ENCODE results near the gene SMARCAL1. TPM values are rescaled to one million over a fixed set of nuclear protein-coding genes. Genes with fewer than 3 reads are reported as not detected.

Gene SMARCAL1
- polyA plus RNA-seq, 1 of the 3 experiments (the other 2 are of a cell fraction), result 27.0 TPM

DNA sequence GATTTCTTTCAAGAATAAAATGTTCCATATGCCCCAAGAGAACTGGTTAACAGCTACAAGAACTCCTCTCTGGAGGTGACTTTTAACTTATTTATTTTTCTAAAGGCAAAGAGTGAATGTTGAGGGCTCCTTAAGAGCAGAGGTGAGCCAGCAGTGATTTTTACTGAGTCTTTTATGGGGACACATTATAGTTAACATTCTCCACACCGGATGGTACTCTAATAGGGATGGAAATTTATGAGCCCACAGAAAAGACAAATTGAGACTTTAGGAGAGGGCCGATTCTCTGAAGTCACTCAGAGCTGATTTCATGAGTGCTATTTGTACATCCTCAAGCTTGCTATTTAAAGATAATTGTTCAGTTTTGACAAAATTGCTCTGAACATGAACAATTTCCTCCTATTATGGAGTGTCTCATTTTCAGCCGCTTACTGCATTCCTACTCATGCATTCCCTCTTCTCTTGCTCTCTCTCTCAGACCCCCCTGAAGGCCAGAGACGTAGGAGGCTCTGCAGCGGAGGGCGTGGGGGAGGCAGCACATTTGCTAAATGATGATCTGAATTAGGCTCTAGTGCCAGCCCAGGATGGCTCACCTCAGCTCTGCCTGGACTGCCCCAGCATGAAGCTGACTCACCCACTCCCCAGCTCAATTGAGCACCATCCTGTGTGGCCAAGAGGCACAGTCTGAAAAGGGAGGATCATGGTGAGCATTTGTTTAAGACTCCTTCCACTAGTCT is 80.5 kb downstream of the SMARCAL1 start:
- DNase-seq, result no peak
- Histone ChIP-seq H3F3A (replicated peaks; ENCODE audit: insufficient read depth) (peaks cover 55% of the 10 kb centered on the region), H3K4me1 (ENCODE audit: control insufficient read depth in 1 of 2, insufficient read depth in 2 of 2, low read depth in 1 of 2, low read length in 1 of 2) (peaks cover 13 to 64% of the 10 kb centered on the region in 2 experiments), H2AFZ (ENCODE audit: low read depth) (0 out of 2 replicates have a peak overlapping the region, but pooled peaks have one; percentile 80), H4K20me1 (ENCODE audit: insufficient read depth) (no peaks in the 10 kb centered on the region), H3K79me2 (ENCODE audit: insufficient read depth) (peaks cover 21% of the 10 kb centered on the region), H3K4me3 (ENCODE audit: low read depth in 2 of 2, low read length in 1 of 2) (0 out of 4 replicates have a peak overlapping the region, but pooled peaks of 1 of the 2 experiments have one; percentile 10), H3K9ac (peak overlapping the region; percentile 61), H3K9me2 (no peaks in the 10 kb centered on the region), H3K27me3 (ENCODE audit: insufficient read depth) (no peaks in the 10 kb centered on the region), H3K36me3 (replicated peaks in 1 of 2; ENCODE audit: control insufficient read depth in 1 of 2, insufficient read depth in 2 of 2, low read length in 1 of 2) (no peaks in the 10 kb centered on the region), H3K9me3 (no peaks in the 10 kb centered on the region), H3K27ac (ENCODE audit: low read depth in 2 of 2, low read length in 1 of 2) (peak overlapping the region; percentile 72 to 94; a peak in 3 of 4 replicates), H3K4me2 (peak overlapping the region; percentile 64)
- WGBS (ENCODE audit: low lambda C conversion rate), result 11% methylated on average over 6 of the region's 6 CpGs
- ChIA-PET POLR2A (no interaction called here), CTCF (interaction anchor here (0.9 to 1.0 kb wide), 2 partner anchors 27 to 1158 kb away, joined by 3 read pairs; no protein-coding TSS in a partner anchor)
- TF ChIP-seq RAD21 (IDR thresholded peaks at IDR 0.05; ENCODE audit: low read length) (no peak), RFX5 (IDR thresholded peaks at IDR 0.05; ENCODE audit: low read length) (no peak), TAF1 (IDR thresholded peaks at IDR 0.05; ENCODE audit: borderline replicate concordance, low read depth, low read length) (peak; percentile 28; the same call in 1 of the 2 replicates), GATA2 (CRISPR knock-in tag; IDR thresholded peaks at IDR 0.05) (no peak), TCF12 (IDR thresholded peaks at IDR 0.05) (peak; percentile 86), NFIC (IDR thresholded peaks at IDR 0.05; ENCODE audit: borderline replicate concordance) (peak; percentile 64; the same call in 1 of the 2 replicates), FOXM1 (IDR thresholded peaks at IDR 0.05; ENCODE audit: low read depth) (peak; percentile 50; the same call in 1 of the 2 replicates), JUND (IDR thresholded peaks at IDR 0.05) (peak; percentile 73), CHD2 (IDR thresholded peaks at IDR 0.05; ENCODE audit: low read length, partially characterized antibody) (no peak), RXRA (IDR thresholded peaks at IDR 0.05; ENCODE audit: borderline replicate concordance, low read depth) (peak; percentile 45; the same call in 1 of the 2 replicates), FOSL2 (IDR thresholded peaks at IDR 0.05; ENCODE audit: borderline replicate concordance, low read depth) (peak; percentile 74), POLR2AphosphoS5 (IDR thresholded peaks at IDR 0.05; ENCODE audit: low read depth, low read length) (peak; percentile 71), MXI1 (IDR thresholded peaks at IDR 0.05; ENCODE audit: low read depth, low read length) (no peak), EP300 (IDR thresholded peaks at IDR 0.05; ENCODE audit: borderline replicate concordance in 1 of 2, low read depth in 1 of 2, low read length in 1 of 2) (peak in 1 of 2 experiments; percentile 89; a peak in 2 of 4 replicates), RCOR1 (IDR thresholded peaks at IDR 0.05; ENCODE audit: low read length) (no peak), MEF2A (IDR thresholded peaks at IDR 0.05; ENCODE audit: borderline replicate concordance, low read depth) (0 out of 2 replicates have a peak, but pooled peaks have one; percentile 44), SIN3A (IDR thresholded peaks at IDR 0.05; ENCODE audit: borderline replicate concordance, low read depth, low read length) (peak; percentile 70; the same call in 1 of the 2 replicates), TEAD4 (IDR thresholded peaks at IDR 0.05; ENCODE audit: borderline replicate concordance, insufficient read depth) (peak; percentile 63; the same call in 1 of the 2 replicates)
- TF ChIP-seq, protein P1, sequence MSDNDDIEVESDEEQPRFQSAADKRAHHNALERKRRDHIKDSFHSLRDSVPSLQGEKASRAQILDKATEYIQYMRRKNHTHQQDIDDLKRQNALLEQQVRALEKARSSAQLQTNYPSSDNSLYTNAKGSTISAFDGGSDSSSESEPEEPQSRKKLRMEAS (IDR thresholded peaks at IDR 0.05; ENCODE audit: low read depth), result peak; percentile 40; the same call in 1 of the 2 replicates
- TF ChIP-seq, protein P2, sequence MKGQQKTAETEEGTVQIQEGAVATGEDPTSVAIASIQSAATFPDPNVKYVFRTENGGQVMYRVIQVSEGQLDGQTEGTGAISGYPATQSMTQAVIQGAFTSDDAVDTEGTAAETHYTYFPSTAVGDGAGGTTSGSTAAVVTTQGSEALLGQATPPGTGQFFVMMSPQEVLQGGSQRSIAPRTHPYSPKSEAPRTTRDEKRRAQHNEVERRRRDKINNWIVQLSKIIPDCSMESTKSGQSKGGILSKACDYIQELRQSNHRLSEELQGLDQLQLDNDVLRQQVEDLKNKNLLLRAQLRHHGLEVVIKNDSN (IDR thresholded peaks at IDR 0.05; ENCODE audit: borderline replicate concordance, low read depth), result no peak
- TF ChIP-seq, protein P3, sequence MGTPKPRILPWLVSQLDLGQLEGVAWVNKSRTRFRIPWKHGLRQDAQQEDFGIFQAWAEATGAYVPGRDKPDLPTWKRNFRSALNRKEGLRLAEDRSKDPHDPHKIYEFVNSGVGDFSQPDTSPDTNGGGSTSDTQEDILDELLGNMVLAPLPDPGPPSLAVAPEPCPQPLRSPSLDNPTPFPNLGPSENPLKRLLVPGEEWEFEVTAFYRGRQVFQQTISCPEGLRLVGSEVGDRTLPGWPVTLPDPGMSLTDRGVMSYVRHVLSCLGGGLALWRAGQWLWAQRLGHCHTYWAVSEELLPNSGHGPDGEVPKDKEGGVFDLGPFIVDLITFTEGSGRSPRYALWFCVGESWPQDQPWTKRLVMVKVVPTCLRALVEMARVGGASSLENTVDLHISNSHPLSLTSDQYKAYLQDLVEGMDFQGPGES (IDR thresholded peaks at IDR 0.05; ENCODE audit: low read depth, low read length), result no peak
- TF ChIP-seq, protein P4, sequence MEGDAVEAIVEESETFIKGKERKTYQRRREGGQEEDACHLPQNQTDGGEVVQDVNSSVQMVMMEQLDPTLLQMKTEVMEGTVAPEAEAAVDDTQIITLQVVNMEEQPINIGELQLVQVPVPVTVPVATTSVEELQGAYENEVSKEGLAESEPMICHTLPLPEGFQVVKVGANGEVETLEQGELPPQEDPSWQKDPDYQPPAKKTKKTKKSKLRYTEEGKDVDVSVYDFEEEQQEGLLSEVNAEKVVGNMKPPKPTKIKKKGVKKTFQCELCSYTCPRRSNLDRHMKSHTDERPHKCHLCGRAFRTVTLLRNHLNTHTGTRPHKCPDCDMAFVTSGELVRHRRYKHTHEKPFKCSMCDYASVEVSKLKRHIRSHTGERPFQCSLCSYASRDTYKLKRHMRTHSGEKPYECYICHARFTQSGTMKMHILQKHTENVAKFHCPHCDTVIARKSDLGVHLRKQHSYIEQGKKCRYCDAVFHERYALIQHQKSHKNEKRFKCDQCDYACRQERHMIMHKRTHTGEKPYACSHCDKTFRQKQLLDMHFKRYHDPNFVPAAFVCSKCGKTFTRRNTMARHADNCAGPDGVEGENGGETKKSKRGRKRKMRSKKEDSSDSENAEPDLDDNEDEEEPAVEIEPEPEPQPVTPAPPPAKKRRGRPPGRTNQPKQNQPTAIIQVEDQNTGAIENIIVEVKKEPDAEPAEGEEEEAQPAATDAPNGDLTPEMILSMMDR (IDR thresholded peaks at IDR 0.05), result no peak
- TF ChIP-seq, protein P5, sequence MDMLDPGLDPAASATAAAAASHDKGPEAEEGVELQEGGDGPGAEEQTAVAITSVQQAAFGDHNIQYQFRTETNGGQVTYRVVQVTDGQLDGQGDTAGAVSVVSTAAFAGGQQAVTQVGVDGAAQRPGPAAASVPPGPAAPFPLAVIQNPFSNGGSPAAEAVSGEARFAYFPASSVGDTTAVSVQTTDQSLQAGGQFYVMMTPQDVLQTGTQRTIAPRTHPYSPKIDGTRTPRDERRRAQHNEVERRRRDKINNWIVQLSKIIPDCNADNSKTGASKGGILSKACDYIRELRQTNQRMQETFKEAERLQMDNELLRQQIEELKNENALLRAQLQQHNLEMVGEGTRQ (IDR thresholded peaks at IDR 0.05; ENCODE audit: borderline replicate concordance, low read depth, low read length), result no peak
- TF ChIP-seq, protein P6, sequence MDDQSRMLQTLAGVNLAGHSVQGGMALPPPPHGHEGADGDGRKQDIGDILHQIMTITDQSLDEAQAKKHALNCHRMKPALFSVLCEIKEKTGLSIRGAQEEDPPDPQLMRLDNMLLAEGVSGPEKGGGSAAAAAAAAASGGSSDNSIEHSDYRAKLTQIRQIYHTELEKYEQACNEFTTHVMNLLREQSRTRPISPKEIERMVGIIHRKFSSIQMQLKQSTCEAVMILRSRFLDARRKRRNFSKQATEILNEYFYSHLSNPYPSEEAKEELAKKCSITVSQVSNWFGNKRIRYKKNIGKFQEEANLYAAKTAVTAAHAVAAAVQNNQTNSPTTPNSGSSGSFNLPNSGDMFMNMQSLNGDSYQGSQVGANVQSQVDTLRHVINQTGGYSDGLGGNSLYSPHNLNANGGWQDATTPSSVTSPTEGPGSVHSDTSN (IDR thresholded peaks at IDR 0.05), result peak; percentile 73

All from SK-N-SH (cell line).